MV-4-11 (cell line): ENCODE data around the gene SEMA4C.

Experiments used
- DNase-seq: peaks from one replicate; lab custom pipeline; 2025; lab: John Stamatoyannopoulos, UW

The SEMA4C gene

GRCh38 chr2:96881349-96882195, 11.7 kb upstream of the SEMA4C start:
- no peak for DNase-seq

- no peak for DNase-seq
These were observed 11.0 kb upstream of the SEMA4C start for GRCh38 chr2:96880891-96881273.

- no peak for DNase-seq
These were observed 9.7 kb upstream of the SEMA4C start for GRCh38 chr2:96879545-96880040.

- DNase-seq, result no peak
These were observed 9.1 kb upstream of the SEMA4C start for GRCh38 chr2:96878796-96879544.

GRCh38 chr2:96878171-96878570, 8.3 kb upstream of the SEMA4C start:
- DNase-seq, result no peak

- DNase-seq, result no peak
These were observed 7.8 kb upstream of the SEMA4C start for GRCh38 chr2:96877631-96878092.

- DNase-seq, result no peak
These were observed 7.2 kb upstream of the SEMA4C start for GRCh38 chr2:96877042-96877451.

GRCh38 chr2:96876269-96877041, 6.6 kb upstream of the SEMA4C start:
- DNase-seq, result peak; percentile 76

GRCh38 chr2:96875498-96876268, 5.8 kb upstream of the SEMA4C start:
- DNase-seq, result no peak

GRCh38 chr2:96874198-96874831, 4.4 kb upstream of the SEMA4C start:
- DNase-seq, result peak; percentile 36

- DNase-seq, result peak; percentile 65
These were observed 3.8 kb upstream of the SEMA4C start for GRCh38 chr2:96873651-96874096.

- DNase-seq, result no peak
These were observed 2.9 kb upstream of the SEMA4C start for GRCh38 chr2:96872591-96873349.

- no peak for DNase-seq
These were observed 861 bp upstream of the SEMA4C start for GRCh38 chr2:96870626-96871255.

- no peak for DNase-seq
These were observed 529 bp downstream of the SEMA4C start for GRCh38 chr2:96869281-96869821.

- peak; percentile 87 for DNase-seq
These were observed 1.2 kb downstream of the SEMA4C start for GRCh38 chr2:96868555-96869280.

GRCh38 chr2:96867756-96868554, 1.9 kb downstream of the SEMA4C start:
- no peak for DNase-seq

GRCh38 chr2:96866986-96867755, 2.7 kb downstream of the SEMA4C start:
- no peak for DNase-seq
